Lower leg skin (tissue), 3 donors: ENCODE results near the gene FAM186B.

ENCODE experiments used
- CTCF ChIP-seq, 3 donors: fragments of 450-650 bp; IDR thresholded peaks; one replicate each; pipeline ENCODE4 v1.5.1; 2016; ENCODE audit warnings: antibody characterized with exemption in 3 of 3, mild to moderate bottlenecking in 3 of 3, moderate library complexity in 2 of 3
- POLR2A ChIP-seq, 2 donors: fragments of 450-650 bp; IDR thresholded peaks; one replicate each; pipeline ENCODE4 v1.6.1; 2016 to 2017; ENCODE audit warnings: antibody characterized with exemption in 2 of 2, mild to moderate bottlenecking in 1 of 2, moderate library complexity in 1 of 2

GRCh38 chr12:49541140-49541861, 64.1 kb downstream of the FAM186B start:
- TF ChIP-seq CTCF (IDR thresholded peaks at IDR 0.05): no peak
- no peak for TF ChIP-seq POLR2A (IDR thresholded peaks at IDR 0.05)
